HG03175 (cell line): ENCODE data around the gene SGCA.

ENCODE experiments used
- ATAC-seq: cut with Tn5 transposase; IDR thresholded peaks from one replicate; pipeline ENCODE4 v1.9.1; 2021; ENCODE audit warnings: mild to moderate bottlenecking, moderate library complexity; ENCODE audit not compliant: unreplicated experiment

Gene SGCA

GRCh38 chr17:50166518-50167181, 845 bp downstream of the SGCA start:
- ATAC-seq = no peak

GRCh38 chr17:50167371-50167770, 1.6 kb downstream of the SGCA start:
- ATAC-seq = no peak

- no peak for ATAC-seq
Measured at GRCh38 chr17:50168319-50168718, 2.5 kb downstream of the SGCA start.

- ATAC-seq = no peak
Measured at GRCh38 chr17:50169121-50169764, 3.4 kb downstream of the SGCA start.

GRCh38 chr17:50169881-50170459, 4.2 kb downstream of the SGCA start:
- ATAC-seq = no peak

- peak; percentile 76 for ATAC-seq
Measured at GRCh38 chr17:50170662-50171370, 5.0 kb downstream of the SGCA start.

GRCh38 chr17:50171371-50172071, 5.7 kb downstream of the SGCA start:
- no peak for ATAC-seq

GRCh38 chr17:50172130-50172529, 6.3 kb downstream of the SGCA start:
- ATAC-seq = no peak

GRCh38 chr17:50172936-50173334, 7.1 kb downstream of the SGCA start:
- no peak for ATAC-seq

GRCh38 chr17:50173335-50173941, 7.6 kb downstream of the SGCA start:
- no peak for ATAC-seq

GRCh38 chr17:50174444-50174843, 8.6 kb downstream of the SGCA start:
- ATAC-seq = no peak

GRCh38 chr17:50175035-50175807, 9.4 kb downstream of the SGCA start:
- no peak for ATAC-seq

- ATAC-seq = no peak
Measured at GRCh38 chr17:50176559-50177357, 11.0 kb downstream of the SGCA start.

- ATAC-seq = no peak
Measured at GRCh38 chr17:50177476-50177875, 11.7 kb downstream of the SGCA start.

GRCh38 chr17:50177983-50178834, 12.4 kb downstream of the SGCA start:
- ATAC-seq = peak; percentile 61

GRCh38 chr17:50180111-50180510, 14.3 kb downstream of the SGCA start:
- ATAC-seq = no peak

GRCh38 chr17:50180620-50181019, 14.8 kb downstream of the SGCA start:
- ATAC-seq = no peak

GRCh38 chr17:50181144-50181543, 15.3 kb downstream of the SGCA start:
- ATAC-seq = no peak
